Heart right ventricle (tissue), 16 donors: ENCODE measurements around the gene SOX30. TPM values are rescaled to one million over a fixed set of nuclear protein-coding genes. Genes with fewer than 3 reads are reported as not detected.

Experiments
- ATAC-seq, 8 donors: fragments of 200-7000 bp; cut with Tn5 transposase; one replicate each; pipeline ENCODE4 v1.9.1; 2020; ENCODE audit warnings: mild to moderate bottlenecking in 8 of 8, moderate library complexity in 8 of 8, moderate number of reproducible peaks in 1 of 8
- DNase-seq, 2 donors: peaks; one replicate each; pipeline ENCODE4 v3.0.0-alpha.2; 2020
- H3K27ac ChIP-seq, 10 donors: fragments of 200-600 bp; sonication (generic) in 2 of 10; one replicate each; pipeline versions ENCODE4 v1.5.0 to v1.8.0; 2020 to 2022; ENCODE audit warnings: mild to moderate bottlenecking in 3 of 10
- H3K27me3 ChIP-seq, 7 donors: fragments of 200-600 bp; one replicate each; pipeline ENCODE4 v1.8.0; 2021 to 2022; ENCODE audit warnings: mild to moderate bottlenecking in 2 of 7
- H3K36me3 ChIP-seq, 9 donors: fragments of 200-600 bp; sonication (generic) in 1 of 9; one replicate each; pipeline versions ENCODE4 v1.5.0 to v1.8.0; 2020 to 2022; ENCODE audit warnings: mild to moderate bottlenecking in 2 of 9
- H3K4me1 ChIP-seq, 9 donors: fragments of 200-600 bp; sonication (generic) in 1 of 9; one replicate each; pipeline versions ENCODE4 v1.5.0 to v1.8.0; 2020 to 2022; ENCODE audit warnings: mild to moderate bottlenecking in 4 of 9
- H3K4me3 ChIP-seq, 10 donors: fragments of 200-600 bp; sonication (generic) in 2 of 10; one replicate each; pipeline versions ENCODE4 v1.5.0 to v1.8.0; 2020 to 2022; ENCODE audit warnings: mild to moderate bottlenecking in 7 of 10, moderate library complexity in 2 of 10
- H3K9me3 ChIP-seq, 11 donors: fragments of 200-600 bp in 10 of 11; sonication (generic) in 2 of 11; one replicate each; pipeline versions ENCODE4 v1.5.0 to v1.8.0; 2013 to 2022; ENCODE audit warnings: mild to moderate bottlenecking in 2 of 11, control low read depth in 1 of 11, moderate library complexity in 1 of 11
- CTCF ChIP-seq, 9 donors: fragments of 200-600 bp; sonication (generic) in 2 of 9; IDR thresholded peaks; one replicate each; pipeline versions ENCODE4 v1.5.0 to v1.8.0; 2021 to 2022; ENCODE audit warnings: antibody characterized with exemption in 9 of 9, mild to moderate bottlenecking in 5 of 9, moderate library complexity in 1 of 9
- WGBS, 2 donors: extraction: QIAGEN DNeasy Blood & Tissue Kit; methylation state at CpG; one replicate each; pipeline ENCODE4 v1.1.7; 2013; ENCODE audit warnings: inconsistent platforms in 1 of 2; 5-methylcytosine and 5-hydroxymethylcytosine counted together
- intact Hi-C, 10 donors: fragments of 100-400 bp; cut with DNase I; formaldehyde crosslinking; loops; one replicate each; pipeline versions ENCODE4 v1.11.1 to v1.14.2; 2022
- polyA plus RNA-seq, 2 donors: library from polyadenylated mRNA; stranded (reverse); fragments of 200-250 nt; gene quantifications; one replicate each; pipeline ENCODE4 v1.2.3, GENCODE V29; 2013
- total RNA-seq, 10 donors: library from RNA; stranded (reverse); fragmentation: NEBNext Ultra II Directional in 3 of 10; extraction: Animal tissue kit (Norgen Biotek cat#: 25700) in 3 of 10; gene quantifications; one replicate each; pipeline versions ENCODE4 v1.2.1 to v1.2.4, GENCODE V29; 2021 to 2023
- donor health status: Arrhythmogenic right ventricular cardiomyopathy.
- donor health status: ischemic (EF 13 %, LVEDD 7.1; RV severe dilation, severe dysfunction).
- donor health status: healthy with polysubstance abuse.
- donor health status: DM: no; HTN: yes; CAD: no.
- donor health status: DM: no; HTN: no; CAD: no.
- donor health status: ischemic (EF 25% LVEDD 6.9; RV normal size, moderate dysfunction).
- donor health status: ischemic (EF 25% LVEDD 5.7; RV mildly dilated, moderate dysfunction).
- donor health status: healthy.
- donor health status: DM: yes; HTN: yes; CAD: no.
- donor health status: Ischemic cardiomyopathy.
- donor health status: ischemic (EF 35%, LVEDD 5.7; RV mildly dilated, moderate dysfunction).
- donor health status: nonischemic (EF 11% LVEDD 7.7; RV severe dilation, severe dysfunction).
- donor health status: DM: yes; HTN: yes; CAD: no.
- donor health status: PGD.
- donor health status: ischemic (EF 29% LVEDD 5.4; RV normal size, mild dysfunction).
- donor health status: nonischemic (EF 23%, LVEDD 6.1; RV moderate dilation, normal function).

Gene SOX30
- total and polyA plus RNA-seq, 12 donors = 0.04 to 0.21 (median 0.16) TPM; not detected in 4

- WGBS, 2 donors = 47% methylated on average over 10 of the region's 10 CpGs
- peak overlapping the region in 1 of 10 donors; percentile 43 for H3K27ac ChIP-seq
- ATAC-seq = peak in 7 of 8 donors; percentile 65 to 95 (median 82)
Observed at GRCh38 chr5:157582731-157583620, 69.3 kb downstream of the SOX30 start.

GRCh38 chr5:157581901-157582300 is 70.3 kb downstream of the SOX30 start:
- Histone ChIP-seq H3K4me3 (no peak overlapping the region), H3K9me3 (peaks cover 0 to 5% (median 0%) of the 10 kb centered on the region in 11 donors), H3K36me3 (no peaks in the 10 kb centered on the region), H3K4me1 (peaks cover 0 to 13% (median 0%) of the 10 kb centered on the region in 9 donors), H3K27me3 (no peaks in the 10 kb centered on the region), H3K27ac (no peak overlapping the region)
- DNase-seq (no peak), ATAC-seq (no peak)
- TF ChIP-seq CTCF (IDR thresholded peaks at IDR 0.05) = no peak
- 86 to 90% methylated on average over 5 of the region's 5 CpGs for WGBS, 2 donors
- intact Hi-C loops = no loop called here

More at GRCh38 chr5:157582731-157583620, 69.3 kb downstream of the SOX30 start:
- Histone ChIP-seq H3K4me1 (peaks cover 0 to 13% (median 0%) of the 10 kb centered on the region in 9 donors), H3K36me3 (no peaks in the 10 kb centered on the region), H3K4me3 (no peak overlapping the region), H3K9me3 (peaks cover 0 to 5% (median 0%) of the 10 kb centered on the region in 11 donors), H3K27me3 (no peaks in the 10 kb centered on the region)
- intact Hi-C loops = no loop called here
- TF ChIP-seq CTCF (IDR thresholded peaks at IDR 0.05) = peak in 2 of 9 donors; percentile 31 to 43
- no peak for DNase-seq

- TF ChIP-seq CTCF (IDR thresholded peaks at IDR 0.05) = no peak
- no peaks in the 10 kb centered on the region for H3K27me3 ChIP-seq
- peaks cover 3 to 39% (median 24%) of the 10 kb centered on the region in 9 donors for H3K4me1 ChIP-seq
- DNase-seq (no peak), ATAC-seq (no peak)
- intact Hi-C loops = loop anchor here in 3 of 10 donors (5.0 to 10.0 kb wide), 3 partner anchors 56 to 73 kb away; no protein-coding TSS in a partner anchor
- no peaks in the 10 kb centered on the region for H3K9me3 ChIP-seq
- 82 to 85% methylated on average over 6 of the region's 6 CpGs for WGBS, 2 donors
- no peak overlapping the region for H3K4me3 ChIP-seq
- H3K27ac ChIP-seq = no peak overlapping the region
- H3K36me3 ChIP-seq = no peaks in the 10 kb centered on the region
Observed at GRCh38 chr5:157578079-157578780, 74.0 kb downstream of the SOX30 start.

GRCh38 chr5:157576678-157577077 is 75.6 kb downstream of the SOX30 start:
- TF ChIP-seq CTCF (IDR thresholded peaks at IDR 0.05) = no peak
- Histone ChIP-seq H3K4me1 (peaks cover 3 to 45% (median 33%) of the 10 kb centered on the region in 9 donors), H3K27me3 (no peaks in the 10 kb centered on the region), H3K27ac (peak overlapping the region in 3 of 10 donors; percentile 86 to 92 (median 89)), H3K9me3 (no peaks in the 10 kb centered on the region), H3K4me3 (no peak overlapping the region), H3K36me3 (no peaks in the 10 kb centered on the region)
- ATAC-seq (no peak), DNase-seq (no peak)
- intact Hi-C loops = loop anchor here in 3 of 10 donors (5.0 to 10.0 kb wide), 3 partner anchors 54 to 72 kb away; no protein-coding TSS in a partner anchor
- 82 to 91% methylated on average over 4 of the region's 4 CpGs for WGBS, 2 donors
